ENCODE data around the gene GNG12. TPM values are rescaled to one million over a fixed set of nuclear protein-coding genes. Genes with fewer than 3 reads are reported as not detected.
"Not testable (repeated sequence)": the region's sequence is repeated elsewhere in the genome, so short reads cannot be mapped to it uniquely, and the experiment has no call there.

GNG12 gene
- total RNA-seq, 1 experiment from 2014 or later, result 66.1 TPM

DNA sequence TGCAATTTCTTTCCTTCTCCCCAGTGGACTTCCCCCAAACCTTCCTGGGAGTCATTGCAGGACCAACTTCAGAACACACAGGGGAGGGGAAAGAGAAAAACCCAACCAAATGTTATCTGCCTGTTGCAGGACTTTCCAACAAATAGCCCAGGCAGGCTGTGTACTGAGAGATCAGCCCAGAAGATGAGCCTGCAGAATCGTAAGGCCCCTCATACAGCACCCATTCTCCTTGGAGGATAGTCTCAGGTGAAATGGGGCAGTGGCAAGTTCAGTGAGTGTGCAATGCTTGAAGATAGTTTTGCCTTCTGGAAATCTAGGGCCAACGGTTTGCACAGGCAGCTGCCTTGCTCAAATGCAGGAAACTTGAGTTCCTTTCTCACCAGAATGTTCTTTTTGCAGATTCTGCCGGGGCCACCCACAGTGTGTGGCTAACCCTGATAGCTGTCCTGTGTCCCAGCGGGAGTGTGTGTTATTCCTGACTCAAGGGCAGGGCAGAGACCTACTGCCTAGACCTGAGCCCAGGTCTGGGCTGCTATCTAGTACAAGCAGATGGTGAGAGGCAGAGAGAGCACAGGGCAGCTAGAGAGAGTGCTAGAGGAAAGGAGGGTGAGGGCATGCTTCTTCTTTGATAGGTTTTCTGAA, 99.5 kb downstream of the GNG12 start:
- Histone ChIP-seq H3K36me3 (ENCODE audit: low read depth, low read length) (no peaks in the 10 kb centered on the region), H3F3A (ENCODE audit: low read length, unreplicated experiment) (no peaks in the 10 kb centered on the region), H3K27me3 (ENCODE audit: low read length) (no peaks in the 10 kb centered on the region), H3K79me2 (ENCODE audit: low read length) (peaks cover 8% of the 10 kb centered on the region), H3K9ac (ENCODE audit: low read length) (no peak overlapping the region), H3K4me3 (ENCODE audit: low read length) (no peak overlapping the region), H2AFZ (ENCODE audit: low read length) (no peak overlapping the region), H3K27ac (ENCODE audit: low read length) (no peak overlapping the region), H3K9me2 (replicated peaks; ENCODE audit: low read length) (no peaks in the 10 kb centered on the region), H3K4me2 (ENCODE audit: low read length) (no peak overlapping the region), H3K9me3 (ENCODE audit: low read length) (no peaks in the 10 kb centered on the region), H4K20me1 (ENCODE audit: low read length) (no peaks in the 10 kb centered on the region), H3K4me1 (ENCODE audit: insufficient read depth, low read length) (peaks cover 31% of the 10 kb centered on the region)
- TF ChIP-seq EZH2phosphoT487 (IDR thresholded peaks at IDR 0.05; ENCODE audit: borderline replicate concordance, low read length), result no peak
- TF ChIP-seq CTCF (conservative IDR thresholded peaks at IDR 0.05; ENCODE audit: low read depth, low read length), result no peak
- TF ChIP-seq EZH2 (IDR thresholded peaks at IDR 0.05; ENCODE audit: low read length, unreplicated experiment), result no peak
- ATAC-seq (no peak), DNase-seq (no peak)
- ChIA-PET CTCF (no interaction called here), POLR2A (ENCODE audit: unreplicated experiment) (no interaction called here)
- intact Hi-C loops (cut with micrococcal nuclease), result no loop called here
- no TSS peak for BruUV-seq (replicated peaks)

GRCh38 chr1:67732750-67733151, 100.5 kb downstream of the GNG12 start:
- Histone ChIP-seq H3K9me3 (ENCODE audit: low read length) (no peaks in the 10 kb centered on the region), H3K9me2 (replicated peaks; ENCODE audit: low read length) (no peaks in the 10 kb centered on the region), H3F3A (ENCODE audit: low read length, unreplicated experiment) (no peaks in the 10 kb centered on the region), H3K79me2 (ENCODE audit: low read length) (peaks cover 14% of the 10 kb centered on the region), H3K36me3 (ENCODE audit: low read depth, low read length) (no peaks in the 10 kb centered on the region), H2AFZ (ENCODE audit: low read length) (no peak overlapping the region), H4K20me1 (ENCODE audit: low read length) (no peaks in the 10 kb centered on the region), H3K27ac (ENCODE audit: low read length) (no peak overlapping the region), H3K4me1 (ENCODE audit: insufficient read depth, low read length) (peaks cover 31% of the 10 kb centered on the region), H3K27me3 (ENCODE audit: low read length) (no peaks in the 10 kb centered on the region), H3K4me3 (ENCODE audit: low read length) (no peak overlapping the region), H3K9ac (ENCODE audit: low read length) (no peak overlapping the region), H3K4me2 (ENCODE audit: low read length) (no peak overlapping the region)
- intact Hi-C loops (cut with micrococcal nuclease), result no loop called here
- TF ChIP-seq CTCF (conservative IDR thresholded peaks at IDR 0.05; ENCODE audit: low read depth, low read length) (no peak), EZH2phosphoT487 (IDR thresholded peaks at IDR 0.05; ENCODE audit: borderline replicate concordance, low read length) (no peak), EZH2 (IDR thresholded peaks at IDR 0.05; ENCODE audit: low read length, unreplicated experiment) (no peak)
- no peak for DNase-seq
- ATAC-seq, result no peak
- no TSS peak for BruUV-seq (replicated peaks)
- ChIA-PET CTCF (no interaction called here), POLR2A (ENCODE audit: unreplicated experiment) (no interaction called here)

DNA sequence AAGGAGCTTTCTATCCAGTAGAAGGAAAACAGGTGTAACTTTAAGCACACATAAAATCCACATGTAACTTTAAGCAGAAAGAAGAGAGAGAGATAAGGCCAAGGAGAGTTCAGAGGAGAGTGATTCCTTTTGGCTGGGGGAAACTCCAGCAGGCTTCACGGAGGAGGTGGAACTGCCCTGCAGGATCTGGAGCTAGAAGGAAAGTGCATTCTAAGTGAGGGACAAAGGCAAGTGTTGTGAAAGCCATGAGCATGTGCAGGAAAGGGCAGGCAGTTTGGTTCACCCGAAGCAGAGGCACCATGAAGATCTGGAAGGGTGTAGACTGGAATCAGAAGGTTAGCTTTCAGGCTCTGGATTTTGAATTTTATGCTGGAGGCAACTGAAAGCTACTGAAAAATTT, 101.9 kb downstream of the GNG12 start:
- intact Hi-C loops (cut with micrococcal nuclease), result loop anchor here (2.0 kb wide), 1 partner anchor 19 kb away; no protein-coding TSS in a partner anchor
- CTCF ChIA-PET, result no interaction called here
- Histone ChIP-seq H3K27ac (ENCODE audit: low read length) (peak overlapping the region; percentile 86; the same call in 1 of the 2 replicates), H3K4me3 (ENCODE audit: low read length) (no peak overlapping the region), H3K9me3 (ENCODE audit: low read length) (no peaks in the 10 kb centered on the region), H3K9ac (ENCODE audit: low read length) (no peak overlapping the region), H3K9me2 (replicated peaks; ENCODE audit: low read length) (no peaks in the 10 kb centered on the region), H3K79me2 (ENCODE audit: low read length) (peaks cover 14% of the 10 kb centered on the region), H3F3A (ENCODE audit: low read length, unreplicated experiment) (peaks cover 5% of the 10 kb centered on the region), H2AFZ (ENCODE audit: low read length) (no peak overlapping the region), H3K4me1 (ENCODE audit: insufficient read depth, low read length) (peaks cover 33% of the 10 kb centered on the region), H4K20me1 (ENCODE audit: low read length) (no peaks in the 10 kb centered on the region), H3K36me3 (ENCODE audit: low read depth, low read length) (no peaks in the 10 kb centered on the region), H3K4me2 (ENCODE audit: low read length) (no peak overlapping the region), H3K27me3 (ENCODE audit: low read length) (no peaks in the 10 kb centered on the region)
- TF ChIP-seq CTCF (conservative IDR thresholded peaks at IDR 0.05; ENCODE audit: low read depth, low read length) (no peak), EZH2phosphoT487 (IDR thresholded peaks at IDR 0.05; ENCODE audit: borderline replicate concordance, low read length) (no peak), EZH2 (IDR thresholded peaks at IDR 0.05; ENCODE audit: low read length, unreplicated experiment) (no peak)
- BruUV-seq (replicated peaks), result no TSS peak
- no peak for ATAC-seq
- POLR2A ChIA-PET (ENCODE audit: unreplicated experiment), result interaction anchor here (0.7 kb wide), 1 partner anchor 806 kb away, joined by 3 read pairs; the partner anchor contains the start of gene MIER1
- no peak for DNase-seq

GRCh38 chr1:67730312-67730711, 103.0 kb downstream of the GNG12 start:
- H3K9me3 ChIP-seq (ENCODE audit: low read length); H3K36me3 ChIP-seq (ENCODE audit: low read depth, low read length); ATAC-seq; H3K27me3 ChIP-seq (ENCODE audit: low read length); H3F3A ChIP-seq (ENCODE audit: low read length, unreplicated experiment); H3K9me2 ChIP-seq (replicated peaks; ENCODE audit: low read length); BruUV-seq (replicated peaks); CTCF ChIA-PET; H3K4me3 ChIP-seq (ENCODE audit: low read length); H4K20me1 ChIP-seq (ENCODE audit: low read length); DNase-seq; H2AFZ ChIP-seq (ENCODE audit: low read length): not testable (repeated sequence)
- Histone ChIP-seq H3K79me2 (ENCODE audit: low read length) (peaks cover 14% of the 10 kb centered on the region), H3K4me1 (ENCODE audit: insufficient read depth, low read length) (peaks cover 35% of the 10 kb centered on the region), H3K27ac (ENCODE audit: low read length) (peak overlapping the region; percentile 86), H3K4me2 (ENCODE audit: low read length) (0 out of 2 replicates have a peak overlapping the region, but pooled peaks have one; percentile 8), H3K9ac (ENCODE audit: low read length) (peak overlapping the region; percentile 55)
- intact Hi-C loops (cut with micrococcal nuclease), result loop anchor here (2.0 kb wide), 1 partner anchor 20 kb away; no protein-coding TSS in a partner anchor
- POLR2A ChIA-PET (ENCODE audit: unreplicated experiment), result interaction anchor here (0.6 kb wide), 1 partner anchor 364 kb away, joined by 5 read pairs; no protein-coding TSS in a partner anchor
